Astrocyte (in vitro differentiated cells and primary cell): ENCODE data around the gene PDGFD.

Experiments used
- CTCF ChIP-seq: IDR thresholded peaks from 2 replicates; pipeline ENCODE4 v1.5.1; 2011; ENCODE audit warnings: low read depth, mild to moderate bottlenecking, inconsistent platforms, low read length, moderate library complexity; ENCODE audit not compliant: insufficient read depth
- EZH2 ChIP-seq: IDR thresholded peaks from 2 replicates; pipeline ENCODE4 v1.6.1; 2012; ENCODE audit warnings: mild to moderate bottlenecking, low read length, inconsistent platforms; ENCODE audit not compliant: insufficient read depth

- TF ChIP-seq CTCF (no peak), EZH2 (no peak)
Observed at GRCh38 chr11:103883291-103883690, 280.7 kb downstream of the PDGFD start.
